Stomach (tissue), 4 donors: ENCODE measurements around the gene ALG1.

Experiments used
- CTCF ChIP-seq, 7 experiments: fragments of 450-650 bp in 4 of 7; fragments of 200-600 bp in 3 of 7; sonication (generic) in 3 of 7; IDR thresholded peaks; one replicate each; pipeline ENCODE4 v1.5.1; 2016 to 2019; ENCODE audit warnings: antibody characterized with exemption in 7 of 7, control low read depth in 2 of 7, mild to moderate bottlenecking in 1 of 7
- POLR2A ChIP-seq, 4 donors: fragments of 450-650 bp; IDR thresholded peaks; one replicate each; pipeline ENCODE4 v1.6.1; 2016; ENCODE audit warnings: antibody characterized with exemption in 4 of 4, control low read depth in 2 of 4, mild to moderate bottlenecking in 1 of 4, moderate library complexity in 1 of 4

GRCh38 chr16:5060073-5060641, 11.5 kb upstream of the ALG1 start:
- no peak for TF ChIP-seq CTCF (IDR thresholded peaks at IDR 0.05)
- TF ChIP-seq POLR2A (IDR thresholded peaks at IDR 0.05): no peak
